Endothelial cell of umbilical vein (primary cell): Measurements from ENCODE around the gene LLCFC1. TPM values are rescaled to one million over a fixed set of nuclear protein-coding genes. Genes with fewer than 3 reads are reported as not detected.

ENCODE experiments used
- BruUV-seq: library from RNA; stranded (reverse); fragments of 400-500 nt; replicated peaks from 2 replicates; lab custom pipeline; 2021; lab: Mats Ljungman, UMichigan
- CTCF ChIA-PET: fragments of 300-600, 350-600 bp; sonication (Branson Sonifier 250); formaldehyde crosslinking; loops from one replicate; lab custom pipeline; 2021; ENCODE audit warnings: antibody characterized with exemption, inconsistent platforms; lab: Charles Lee
- POLR2A ChIA-PET: fragments of 300-600, 350-600 bp; sonication (Branson Sonifier 250); formaldehyde crosslinking; loops from one replicate; lab custom pipeline; 2021; ENCODE audit warnings: antibody characterized with exemption, inconsistent platforms; lab: Charles Lee
- DNase-seq: peaks from one replicate; pipeline ENCODE4 v3.0.0-alpha.2; 2011; ENCODE audit warnings: low read depth, low spot score
- FAIRE-seq: peaks from 2 replicates; lab custom pipeline; 2011; peaks lifted over from hg19 to GRCh38; lab: Jason Lieb, UNC
- H2AFZ ChIP-seq: 2 replicates; pipeline ENCODE4 v1.6.0; 2012; ENCODE audit warnings: low read depth, low read length, control low read depth, inconsistent platforms
- H3K27ac ChIP-seq: 2 replicates; pipeline ENCODE4 v1.5.1; 2011; ENCODE audit warnings: low read depth, mild to moderate bottlenecking, control low read depth, low read length, moderate library complexity; ENCODE audit not compliant: insufficient read depth
- H3K27me3 ChIP-seq, 2 experiments: 2 replicates each; pipeline versions ENCODE4 v1.6.0 to v1.6.1; 2011; ENCODE audit warnings: low read length in 2 of 2, mixed read lengths in 1 of 2; ENCODE audit not compliant: control insufficient read depth in 2 of 2, insufficient read depth in 2 of 2
- H3K36me3 ChIP-seq, 2 experiments: 2 replicates in 1 of 2; 3 replicates in 1 of 2; pipeline ENCODE4 v1.5.1; 2011; ENCODE audit warnings: low read length in 2 of 2, mild to moderate bottlenecking in 1 of 2, moderate library complexity in 1 of 2; ENCODE audit not compliant: control insufficient read depth in 2 of 2, insufficient read depth in 2 of 2; ENCODE audit errors: extremely low read depth in 1 of 2
- H3K4me1 ChIP-seq: 3 replicates; pipeline ENCODE4 v1.5.1; 2011; ENCODE audit warnings: mild to moderate bottlenecking, low read length; ENCODE audit not compliant: control insufficient read depth, insufficient read depth; ENCODE audit errors: extremely low read depth
- H3K4me2 ChIP-seq: 2 replicates; pipeline ENCODE4 v1.6.1; 2011; ENCODE audit warnings: low read length, control low read depth, mixed read lengths; ENCODE audit not compliant: insufficient read depth
- H3K4me3 ChIP-seq, 3 experiments: fragments of 200-600 bp in 1 of 3; sonication (generic), shearing (Covaris generic) in 1 of 3; replicated peaks in 1 of 3; 2 replicates each; pipeline ENCODE4 v1.5.1; 2011 to 2016; ENCODE audit warnings: control low read depth in 3 of 3, low read length in 3 of 3, mild to moderate bottlenecking in 2 of 3, inconsistent platforms in 1 of 3, low read depth in 1 of 3, moderate library complexity in 1 of 3; ENCODE audit not compliant: insufficient read depth in 1 of 3
- H3K79me2 ChIP-seq: 2 replicates; pipeline ENCODE4 v1.6.0; 2012; ENCODE audit warnings: low read length, inconsistent platforms; ENCODE audit not compliant: control insufficient read depth, insufficient read depth
- H3K9ac ChIP-seq: replicated peaks from 2 replicates; pipeline ENCODE3; 2011; ENCODE audit warnings: low read length, control low read depth; ENCODE audit not compliant: insufficient read depth; ENCODE audit errors: extremely low read depth
- H3K9me1 ChIP-seq: replicated peaks from 3 replicates; pipeline ENCODE4 v1.6.0; 2011; ENCODE audit warnings: mild to moderate bottlenecking, low read length; ENCODE audit not compliant: control insufficient read depth, insufficient read depth; ENCODE audit errors: extremely low read depth
- H3K9me3 ChIP-seq: replicated peaks from 2 replicates; pipeline ENCODE4 v1.5.1; 2012; ENCODE audit warnings: low read length, inconsistent platforms; ENCODE audit not compliant: control insufficient read depth, insufficient read depth
- H4K20me1 ChIP-seq: replicated peaks from 2 replicates; pipeline ENCODE3; 2011; ENCODE audit warnings: mild to moderate bottlenecking, low read length; ENCODE audit not compliant: control insufficient read depth, insufficient read depth; ENCODE audit errors: extremely low read depth
- EZH2 ChIP-seq: IDR thresholded peaks from 2 replicates; pipeline ENCODE4 v1.6.1; 2012; ENCODE audit warnings: borderline replicate concordance, low read depth, mild to moderate bottlenecking, moderate library complexity, low read length, inconsistent platforms; ENCODE audit not compliant: severe bottlenecking
- FOS ChIP-seq: IDR thresholded peaks from 2 replicates; pipeline ENCODE4 v1.6.1; 2011; ENCODE audit warnings: mild to moderate bottlenecking, low read length, moderate library complexity, borderline replicate concordance; ENCODE audit not compliant: insufficient read depth
- GATA2 ChIP-seq: IDR thresholded peaks from 2 replicates; pipeline ENCODE4 v1.7.0; 2011; ENCODE audit warnings: low read depth, mild to moderate bottlenecking, moderate library complexity, mixed read lengths, low read length; ENCODE audit not compliant: insufficient read length, insufficient read depth
- JUN ChIP-seq: IDR thresholded peaks from 2 replicates; pipeline ENCODE4 v1.6.1; 2011; ENCODE audit warnings: borderline replicate concordance, low read depth; ENCODE audit not compliant: insufficient read length, insufficient read depth
- MYC ChIP-seq: IDR thresholded peaks from one replicate; pipeline ENCODE4 v1.6.1; 2011; ENCODE audit warnings: mild to moderate bottlenecking, low read depth, low read length
- POLR2A ChIP-seq: IDR thresholded peaks from 2 replicates; pipeline ENCODE4 v1.6.1; 2012; ENCODE audit warnings: low read depth, mild to moderate bottlenecking, control low read depth, low read length
- POLR2AphosphoS5 ChIP-seq: IDR thresholded peaks from 2 replicates; pipeline ENCODE4 v1.6.1; 2012; ENCODE audit warnings: low read depth, mild to moderate bottlenecking, control low read depth, low read length, moderate library complexity; ENCODE audit not compliant: insufficient read depth
- dilution Hi-C: fragments of 300-500 bp; cut with MboI; formaldehyde crosslinking; loops from one replicate; pipeline ENCODE4 v1.15.0; 2019; ENCODE audit warnings: low sequenced_read_pairs; ENCODE audit not compliant: extremely low pct_ligation_motif_present
- intact Hi-C: fragments of 100-400 bp; cut with micrococcal nuclease; formaldehyde crosslinking; loops from one replicate; pipeline ENCODE4 v1.10.0; 2022
- polyA plus RNA-seq, 4 experiments: library from polyadenylated mRNA; depleted of rRNA in 3 of 4; stranded (reverse) in 3 of 4; unstranded in 1 of 4; fragments of >200 nt; gene quantifications; 2 replicates each; pipeline versions ENCODE4 v1.2.1 to v1.2.3, GENCODE V29; 2011 to 2012; ENCODE audit warnings: missing spikeins in 1 of 4
- total RNA-seq: library from RNA; stranded (reverse); gene quantifications from 2 replicates; pipeline ENCODE4 v1.2.3, GENCODE V29; 2021
- TF ChIP-seq, protein P1 (sequence below): IDR thresholded peaks from 2 replicates; pipeline ENCODE4 v1.6.1; 2011; ENCODE audit not compliant: insufficient read depth, insufficient read length
- TF ChIP-seq, protein P2 (sequence below), 2 donors: IDR thresholded peaks; 1 replicate in 1 of 2; 2 replicates in 1 of 2; pipeline ENCODE4 v1.5.1; 2011; ENCODE audit warnings: low read length in 2 of 2, mild to moderate bottlenecking in 2 of 2, moderate library complexity in 2 of 2, control low read depth in 1 of 2, inconsistent platforms in 1 of 2, low read depth in 1 of 2; ENCODE audit not compliant: insufficient read depth in 1 of 2; ENCODE audit errors: extremely low read depth in 1 of 2

LLCFC1 gene
- total and polyA plus RNA-seq, 2 donors (not counting 3 experiments of a cell fraction or from before 2014, with no cell fraction given) = not detected

DNA sequence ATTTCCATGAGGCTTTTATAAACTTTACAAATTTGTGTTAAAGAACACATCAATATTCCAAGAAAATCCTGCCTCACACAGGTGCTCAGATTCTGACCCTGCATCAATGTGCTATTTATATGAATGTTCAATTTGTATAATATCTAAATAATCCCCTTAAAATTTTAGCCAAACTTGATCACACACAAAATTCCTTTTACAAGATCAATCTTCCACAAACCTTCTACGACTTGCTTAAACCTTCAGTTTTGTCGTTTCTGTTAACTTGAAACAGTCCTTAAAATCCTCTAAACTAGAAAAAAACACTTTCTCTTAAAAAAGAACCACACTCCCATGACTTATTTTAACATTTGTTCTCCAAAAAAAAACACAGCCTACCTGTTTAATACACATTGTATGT is 33.5 kb upstream of the LLCFC1 start:
- Histone ChIP-seq H3K27me3 (no peaks in the 10 kb centered on the region), H3K4me1 (no peaks in the 10 kb centered on the region), H4K20me1 (no peaks in the 10 kb centered on the region), H3K27ac (no peak overlapping the region), H3K4me3 (no peak overlapping the region), H3K79me2 (no peaks in the 10 kb centered on the region), H3K4me2 (no peak overlapping the region), H3K9me1 (no peaks in the 10 kb centered on the region), H3K36me3 (no peaks in the 10 kb centered on the region), H3K9ac (no peak overlapping the region), H2AFZ (no peak overlapping the region), H3K9me3 (no peaks in the 10 kb centered on the region)
- no peak for FAIRE-seq
- POLR2A ChIA-PET = no interaction called here
- dilution Hi-C loops = no loop called here
- no TSS peak for BruUV-seq
- CTCF ChIA-PET = no interaction called here
- no peak for DNase-seq
- no peak for TF ChIP-seq POLR2AphosphoS5
- TF ChIP-seq, protein P1, sequence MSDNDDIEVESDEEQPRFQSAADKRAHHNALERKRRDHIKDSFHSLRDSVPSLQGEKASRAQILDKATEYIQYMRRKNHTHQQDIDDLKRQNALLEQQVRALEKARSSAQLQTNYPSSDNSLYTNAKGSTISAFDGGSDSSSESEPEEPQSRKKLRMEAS = no peak
- TF ChIP-seq GATA2 = no peak
- TF ChIP-seq, protein P2, sequence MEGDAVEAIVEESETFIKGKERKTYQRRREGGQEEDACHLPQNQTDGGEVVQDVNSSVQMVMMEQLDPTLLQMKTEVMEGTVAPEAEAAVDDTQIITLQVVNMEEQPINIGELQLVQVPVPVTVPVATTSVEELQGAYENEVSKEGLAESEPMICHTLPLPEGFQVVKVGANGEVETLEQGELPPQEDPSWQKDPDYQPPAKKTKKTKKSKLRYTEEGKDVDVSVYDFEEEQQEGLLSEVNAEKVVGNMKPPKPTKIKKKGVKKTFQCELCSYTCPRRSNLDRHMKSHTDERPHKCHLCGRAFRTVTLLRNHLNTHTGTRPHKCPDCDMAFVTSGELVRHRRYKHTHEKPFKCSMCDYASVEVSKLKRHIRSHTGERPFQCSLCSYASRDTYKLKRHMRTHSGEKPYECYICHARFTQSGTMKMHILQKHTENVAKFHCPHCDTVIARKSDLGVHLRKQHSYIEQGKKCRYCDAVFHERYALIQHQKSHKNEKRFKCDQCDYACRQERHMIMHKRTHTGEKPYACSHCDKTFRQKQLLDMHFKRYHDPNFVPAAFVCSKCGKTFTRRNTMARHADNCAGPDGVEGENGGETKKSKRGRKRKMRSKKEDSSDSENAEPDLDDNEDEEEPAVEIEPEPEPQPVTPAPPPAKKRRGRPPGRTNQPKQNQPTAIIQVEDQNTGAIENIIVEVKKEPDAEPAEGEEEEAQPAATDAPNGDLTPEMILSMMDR (IDR thresholded peaks at IDR 0.05; ENCODE audit: extremely low read depth in 1 of 2, insufficient read depth in 1 of 2, low read depth in 1 of 2, low read length in 2 of 2) = no peak
- TF ChIP-seq JUN = no peak
- no peak for TF ChIP-seq POLR2A
- intact Hi-C loops = no loop called here

DNA sequence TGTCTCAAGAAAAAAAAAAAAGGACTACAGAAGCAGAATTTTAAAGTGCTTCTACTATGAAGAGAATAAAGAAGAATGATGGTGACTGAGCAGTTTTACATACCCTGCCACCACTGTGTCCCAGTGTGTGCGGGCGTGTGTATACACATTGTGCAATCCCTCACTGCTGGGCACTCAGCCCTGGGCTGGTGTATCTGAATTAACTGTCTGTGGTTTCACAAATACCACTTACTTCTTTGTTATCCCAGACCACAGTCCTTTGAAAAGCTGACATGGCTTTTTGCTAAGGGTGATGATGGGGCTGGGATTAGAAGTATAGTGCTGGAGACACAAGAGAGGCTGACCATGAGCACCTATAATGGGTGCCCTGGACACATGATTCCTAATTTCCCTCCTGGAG is 32.6 kb upstream of the LLCFC1 start:
- Histone ChIP-seq H2AFZ (no peak overlapping the region), H3K27me3 (no peaks in the 10 kb centered on the region), H3K9me3 (no peaks in the 10 kb centered on the region), H3K9me1 (no peaks in the 10 kb centered on the region), H3K79me2 (no peaks in the 10 kb centered on the region), H3K4me1 (no peaks in the 10 kb centered on the region), H3K4me3 (no peak overlapping the region), H3K27ac (no peak overlapping the region), H3K9ac (no peak overlapping the region), H3K36me3 (no peaks in the 10 kb centered on the region), H3K4me2 (no peak overlapping the region), H4K20me1 (no peaks in the 10 kb centered on the region)
- no TSS peak for BruUV-seq
- intact Hi-C loops (no loop called here), dilution Hi-C loops (no loop called here)
- ChIA-PET POLR2A (no interaction called here), CTCF (no interaction called here)
- no peak for DNase-seq
- no peak for FAIRE-seq
- TF ChIP-seq MYC = no peak
- no peak for TF ChIP-seq EZH2
- TF ChIP-seq POLR2AphosphoS5 = no peak
- TF ChIP-seq FOS = no peak
- no peak for TF ChIP-seq JUN
- TF ChIP-seq GATA2 = no peak
- TF ChIP-seq, protein P2 (IDR thresholded peaks at IDR 0.05; ENCODE audit: extremely low read depth in 1 of 2, insufficient read depth in 1 of 2, low read depth in 1 of 2, low read length in 2 of 2) = no peak
- TF ChIP-seq POLR2A = no peak
- TF ChIP-seq, protein P1 = no peak
